HCT116 (cell line): ENCODE results near the gene OR8A1. TPM values are rescaled to one million over a fixed set of nuclear protein-coding genes. Genes with fewer than 3 reads are reported as not detected.

Source experiments
- ATAC-seq: fragments of 200-7000 bp; cut with Tn5 transposase; 2 replicates; pipeline ENCODE4 v1.9.1; 2020; ENCODE audit warnings: mild to moderate bottlenecking, moderate library complexity
- BruUV-seq: library from RNA; stranded (reverse); fragments of 400-500 nt; replicated peaks from 2 replicates; lab custom pipeline; 2021; lab: Mats Ljungman, UMichigan
- CTCF ChIA-PET: fragments of 300-600 bp; sonication (Branson Sonifier 250); formaldehyde crosslinking; loops from one replicate; lab custom pipeline; 2021; ENCODE audit warnings: antibody characterized with exemption; lab: Charles Lee
- POLR2A ChIA-PET: fragments of 300-600, 350-600 bp; sonication (Branson Sonifier 250); formaldehyde crosslinking; loops from one replicate; lab custom pipeline; 2021; ENCODE audit warnings: antibody characterized with exemption; lab: Charles Lee
- RAD21 ChIA-PET, 2 experiments: fragments of 300-600 bp; sonication (Branson Sonifier 250); formaldehyde crosslinking; loops; one replicate each; lab custom pipeline; 2023; ENCODE audit warnings: low total read pairs in 2 of 2; ENCODE audit not compliant: uncharacterized antibody in 2 of 2, unreplicated experiment in 2 of 2, low non-redundant PET in 1 of 2; lab: Charles Lee
- DNase-seq: peaks from one replicate; pipeline ENCODE4 v3.0.0-alpha.2; 2010; ENCODE audit warnings: low read depth, low spot score
- H2AFZ ChIP-seq: fragments of 200-600 bp; shearing (Covaris generic), sonication (generic); 2 replicates; pipeline ENCODE4 v1.6.1; 2017; ENCODE audit warnings: low read depth, mixed run types, mixed read lengths, antibody characterized with exemption, low read length; ENCODE audit not compliant: poor library complexity, severe bottlenecking
- H3K27ac ChIP-seq: 2 replicates; pipeline ENCODE4 v1.5.1; 2012; ENCODE audit warnings: low read depth, low read length
- H3K27me3 ChIP-seq: fragments of 200-600 bp; sonication (generic); 2 replicates; pipeline ENCODE4 v1.6.1; 2016; ENCODE audit warnings: mixed run types, low read length, mixed read lengths; ENCODE audit not compliant: insufficient read depth
- H3K36me3 ChIP-seq, 2 experiments: fragments of 200-500 bp in 1 of 2; fragments of 200-600 bp in 1 of 2; sonication (Bioruptor generic) in 1 of 2; sonication (generic) in 1 of 2; 2 replicates each; pipeline versions ENCODE4 v1.5.1 to v1.6.1; 2014 to 2016; ENCODE audit warnings: low read length in 2 of 2, inconsistent platforms in 1 of 2, mixed read lengths in 1 of 2, mixed run types in 1 of 2; ENCODE audit not compliant: insufficient read depth in 2 of 2, control insufficient read depth in 1 of 2
- H3K4me1 ChIP-seq, 2 experiments: fragments of 200-600 bp in 1 of 2; sonication (generic) in 1 of 2; 2 replicates each; pipeline versions ENCODE4 v1.5.1 to v1.6.1; 2012 to 2017; ENCODE audit warnings: low read length in 2 of 2, inconsistent platforms in 1 of 2, mild to moderate bottlenecking in 1 of 2, mixed read lengths in 1 of 2, mixed run types in 1 of 2, moderate library complexity in 1 of 2; ENCODE audit not compliant: insufficient read depth in 2 of 2, control insufficient read depth in 1 of 2
- H3K4me2 ChIP-seq: fragments of 200-600 bp; sonication (generic); 2 replicates; pipeline ENCODE4 v1.6.1; 2017; ENCODE audit warnings: mixed run types, low read length, mixed read lengths
- H3K4me3 ChIP-seq, 2 experiments: fragments of 200-600 bp in 1 of 2; sonication (generic) in 1 of 2; replicated peaks in 1 of 2; 2 replicates each; pipeline ENCODE4 v1.5.1; 2011 to 2016; ENCODE audit warnings: low read length in 2 of 2, control low read depth in 1 of 2, low read depth in 1 of 2, mild to moderate bottlenecking in 1 of 2, mixed read lengths in 1 of 2, mixed run types in 1 of 2
- H3K79me2 ChIP-seq: fragments of 200-600 bp; sonication (generic); 2 replicates; pipeline ENCODE4 v1.6.1; 2017; ENCODE audit warnings: mild to moderate bottlenecking, mixed run types, low read length, moderate library complexity, mixed read lengths; ENCODE audit not compliant: insufficient read depth
- H3K9ac ChIP-seq: fragments of 200-600 bp; sonication (generic); 2 replicates; pipeline ENCODE4 v1.6.1; 2016; ENCODE audit warnings: low read length, mixed read lengths
- H3K9me2 ChIP-seq: fragments of 200-600 bp; sonication (generic), shearing (Covaris generic); 2 replicates; pipeline ENCODE4 v1.6.1; 2017; ENCODE audit warnings: mixed run types, mild to moderate bottlenecking, moderate library complexity; ENCODE audit not compliant: insufficient read depth
- H3K9me3 ChIP-seq, 2 experiments: fragments of 200-500 bp in 1 of 2; fragments of 200-600 bp in 1 of 2; sonication (Bioruptor generic) in 1 of 2; sonication (generic) in 1 of 2; 2 replicates each; pipeline ENCODE4 v1.6.1; 2014 to 2017; ENCODE audit warnings: low read length in 2 of 2, mixed read lengths in 2 of 2, inconsistent platforms in 1 of 2, low read depth in 1 of 2, mild to moderate bottlenecking in 1 of 2, mixed run types in 1 of 2, moderate library complexity in 1 of 2; ENCODE audit not compliant: control insufficient read depth in 1 of 2, insufficient read depth in 1 of 2
- H4K20me1 ChIP-seq: fragments of 200-600 bp; sonication (generic), shearing (Covaris generic); 2 replicates; pipeline ENCODE4 v1.6.1; 2017; ENCODE audit warnings: mixed run types, mild to moderate bottlenecking, moderate library complexity; ENCODE audit not compliant: insufficient read depth
- CEBPB ChIP-seq: IDR thresholded peaks from 2 replicates; pipeline ENCODE4 v1.6.1; 2012; ENCODE audit warnings: low read depth
- EGR1 ChIP-seq: IDR thresholded peaks from 2 replicates; pipeline ENCODE4 v1.6.1; 2012; ENCODE audit warnings: low read depth
- EZH2phosphoT487 ChIP-seq: fragments of 200-600 bp; IDR thresholded peaks from 2 replicates; pipeline ENCODE4 v1.6.1; 2018; ENCODE audit warnings: antibody characterized with exemption, borderline replicate concordance
- FOSL1 ChIP-seq: IDR thresholded peaks from 2 replicates; pipeline ENCODE4 v1.6.1; 2012; ENCODE audit warnings: low read depth
- POLR2A ChIP-seq: IDR thresholded peaks from 2 replicates; pipeline ENCODE4 v1.7.0; 2011; ENCODE audit warnings: borderline replicate concordance; ENCODE audit not compliant: insufficient read depth, insufficient read length; ENCODE audit errors: extremely low read depth
- POLR2AphosphoS5 ChIP-seq: IDR thresholded peaks from 2 replicates; pipeline ENCODE4 v1.6.1; 2011; ENCODE audit warnings: mild to moderate bottlenecking, low read depth, low read length, moderate library complexity
- RAD21 ChIP-seq: IDR thresholded peaks from 2 replicates; pipeline ENCODE4 v1.6.1; 2012; ENCODE audit warnings: low read depth, mild to moderate bottlenecking
- SIN3A ChIP-seq: IDR thresholded peaks from 2 replicates; pipeline ENCODE4 v1.6.1; 2012; ENCODE audit warnings: low read depth
- intact Hi-C: fragments of 100-400 bp; cut with micrococcal nuclease; formaldehyde crosslinking; loops from 2 replicates; pipeline ENCODE4 v1.10.0; 2022
- total RNA-seq: library from RNA; stranded (reverse); gene quantifications from one replicate; pipeline ENCODE4 v1.2.1, GENCODE V29; 2021; ENCODE audit not compliant: unreplicated experiment
- TF ChIP-seq, protein P1 (sequence below): IDR thresholded peaks from 2 replicates; pipeline ENCODE4 v1.6.1; 2012
- TF ChIP-seq, protein P2 (sequence below): IDR thresholded peaks from 2 replicates; pipeline ENCODE4 v1.6.1; 2012
- TF ChIP-seq, protein P3 (sequence below), 3 experiments: fragments of 200-600 bp in 1 of 3; sonication (generic) in 1 of 3; IDR thresholded peaks in 2 of 3; conservative IDR thresholded peaks in 1 of 3; 2 replicates each; pipeline ENCODE4 v1.5.1; 2012 to 2017; ENCODE audit warnings: low read depth in 2 of 3, low read length in 2 of 3, antibody characterized with exemption in 1 of 3, borderline replicate concordance in 1 of 3, control low read depth in 1 of 3, mild to moderate bottlenecking in 1 of 3, mixed read lengths in 1 of 3, mixed run types in 1 of 3, moderate library complexity in 1 of 3; ENCODE audit not compliant: insufficient read depth in 1 of 3

The OR8A1 gene
- total RNA-seq, 1 experiment from 2014 or later, result not detected

DNA sequence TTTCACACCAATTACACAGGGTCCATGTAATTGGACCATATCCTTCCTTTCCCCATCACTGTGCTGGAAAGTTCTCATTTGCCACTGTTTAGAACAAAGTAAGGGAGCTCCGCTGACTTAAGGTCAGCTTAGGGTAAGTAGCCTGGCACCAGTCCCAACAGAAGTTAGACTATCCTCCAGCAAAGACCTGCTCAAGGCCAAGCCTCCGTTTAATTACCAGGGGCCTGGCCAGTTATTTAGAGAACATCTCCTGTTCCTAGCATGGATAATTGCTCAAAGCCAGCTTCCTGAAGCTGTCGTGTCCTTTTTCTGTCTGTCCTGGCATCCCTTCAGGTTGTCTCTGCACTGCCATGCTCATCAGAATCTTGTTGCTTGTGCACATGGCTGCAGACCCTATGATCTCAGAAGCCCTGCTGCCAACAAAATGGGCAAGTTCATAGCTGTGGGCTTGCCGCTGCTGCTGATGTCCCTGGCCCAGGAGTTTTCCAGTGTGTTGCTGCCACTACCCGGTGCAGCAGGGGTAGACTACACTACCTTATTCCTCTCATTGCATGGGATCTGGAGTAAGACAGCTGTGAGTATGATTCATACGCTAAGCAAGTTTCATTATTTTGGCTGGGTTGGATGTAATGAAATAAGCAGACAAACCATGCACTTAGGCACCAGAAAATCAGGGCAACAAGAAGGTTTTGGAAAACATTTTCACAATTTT lies 8.1 kb downstream of the OR8A1 start (continued):
- no peak for TF ChIP-seq RAD21
- TF ChIP-seq, protein P1, sequence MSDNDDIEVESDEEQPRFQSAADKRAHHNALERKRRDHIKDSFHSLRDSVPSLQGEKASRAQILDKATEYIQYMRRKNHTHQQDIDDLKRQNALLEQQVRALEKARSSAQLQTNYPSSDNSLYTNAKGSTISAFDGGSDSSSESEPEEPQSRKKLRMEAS, result no peak

DNA sequence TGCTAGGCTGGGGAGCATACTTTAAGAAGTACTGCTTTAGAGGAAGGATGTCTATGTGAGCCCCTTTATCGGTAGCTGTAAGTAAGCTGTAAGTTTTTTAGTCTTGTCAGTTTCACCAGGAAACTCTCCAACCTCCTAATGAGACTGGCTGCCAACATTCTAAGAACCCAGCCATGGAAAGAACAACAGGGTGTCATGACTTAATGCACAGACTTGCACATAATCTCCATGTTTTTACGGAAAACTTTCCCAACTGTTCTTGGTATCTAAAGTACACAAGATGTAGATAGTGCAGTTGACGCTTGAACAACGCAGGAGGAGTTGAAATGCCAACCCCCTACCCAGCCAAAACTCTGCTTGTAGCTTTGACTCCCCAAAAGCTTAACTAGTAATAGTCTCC lies 9.0 kb downstream of the OR8A1 start:
- no peak overlapping the region for H3K27ac ChIP-seq
- POLR2A ChIA-PET, result no interaction called here

DNA sequence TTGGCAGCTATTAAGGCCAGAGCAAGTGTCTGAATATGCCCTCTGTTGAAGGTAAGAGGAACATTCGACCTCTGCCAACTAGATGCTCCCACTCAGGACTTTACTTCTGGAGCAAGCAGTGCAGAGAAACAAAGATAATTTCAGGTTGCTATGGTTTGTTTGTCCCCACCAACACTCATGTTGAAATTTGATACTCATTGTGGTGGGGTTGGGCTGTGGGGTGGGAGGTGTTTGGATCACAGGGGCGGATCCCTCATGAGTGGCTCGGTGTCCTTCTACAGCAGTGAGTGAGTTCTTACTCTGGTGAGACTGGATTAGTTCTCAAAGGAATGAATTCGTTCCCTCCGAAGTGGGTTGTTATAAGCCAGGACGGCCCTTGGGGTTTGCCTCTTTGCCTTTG lies 12.0 kb downstream of the OR8A1 start:
- DNase-seq, result no peak
- CTCF ChIA-PET, result no interaction called here
- TF ChIP-seq, protein P2, sequence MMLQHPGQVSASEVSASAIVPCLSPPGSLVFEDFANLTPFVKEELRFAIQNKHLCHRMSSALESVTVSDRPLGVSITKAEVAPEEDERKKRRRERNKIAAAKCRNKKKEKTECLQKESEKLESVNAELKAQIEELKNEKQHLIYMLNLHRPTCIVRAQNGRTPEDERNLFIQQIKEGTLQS, result no peak
- TF ChIP-seq SIN3A (no peak), POLR2AphosphoS5 (no peak), EGR1 (no peak), POLR2A (no peak), CEBPB (no peak), EZH2phosphoT487 (no peak)
- TF ChIP-seq, protein P1, result no peak
- TF ChIP-seq, protein P3, sequence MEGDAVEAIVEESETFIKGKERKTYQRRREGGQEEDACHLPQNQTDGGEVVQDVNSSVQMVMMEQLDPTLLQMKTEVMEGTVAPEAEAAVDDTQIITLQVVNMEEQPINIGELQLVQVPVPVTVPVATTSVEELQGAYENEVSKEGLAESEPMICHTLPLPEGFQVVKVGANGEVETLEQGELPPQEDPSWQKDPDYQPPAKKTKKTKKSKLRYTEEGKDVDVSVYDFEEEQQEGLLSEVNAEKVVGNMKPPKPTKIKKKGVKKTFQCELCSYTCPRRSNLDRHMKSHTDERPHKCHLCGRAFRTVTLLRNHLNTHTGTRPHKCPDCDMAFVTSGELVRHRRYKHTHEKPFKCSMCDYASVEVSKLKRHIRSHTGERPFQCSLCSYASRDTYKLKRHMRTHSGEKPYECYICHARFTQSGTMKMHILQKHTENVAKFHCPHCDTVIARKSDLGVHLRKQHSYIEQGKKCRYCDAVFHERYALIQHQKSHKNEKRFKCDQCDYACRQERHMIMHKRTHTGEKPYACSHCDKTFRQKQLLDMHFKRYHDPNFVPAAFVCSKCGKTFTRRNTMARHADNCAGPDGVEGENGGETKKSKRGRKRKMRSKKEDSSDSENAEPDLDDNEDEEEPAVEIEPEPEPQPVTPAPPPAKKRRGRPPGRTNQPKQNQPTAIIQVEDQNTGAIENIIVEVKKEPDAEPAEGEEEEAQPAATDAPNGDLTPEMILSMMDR (IDR thresholded peaks at IDR 0.05 in 2 of 3, conservative IDR thresholded peaks at IDR 0.05 in 1 of 3; ENCODE audit: borderline replicate concordance in 1 of 3, insufficient read depth in 1 of 3, low read depth in 2 of 3, low read length in 2 of 3), result no peak

More for the DNA sequence above, 9.0 kb downstream of the OR8A1 start:
- Histone ChIP-seq H3K9me2 (no peaks in the 10 kb centered on the region), H3K36me3 (no peaks in the 10 kb centered on the region), H3K9ac (no peak overlapping the region), H3K4me3 (no peak overlapping the region), H3K79me2 (no peaks in the 10 kb centered on the region), H3K4me1 (no peaks in the 10 kb centered on the region), H4K20me1 (no peaks in the 10 kb centered on the region), H2AFZ (no peak overlapping the region), H3K9me3 (no peaks in the 10 kb centered on the region), H3K4me2 (no peak overlapping the region), H3K27me3 (peaks cover 70% of the 10 kb centered on the region)
- intact Hi-C loops, result no loop called here
- no TSS peak for BruUV-seq
- ATAC-seq (no peak), DNase-seq (no peak)
- ChIA-PET RAD21 (no interaction called here), CTCF (no interaction called here)
- TF ChIP-seq, protein P2, result no peak
- TF ChIP-seq EZH2phosphoT487, result no peak
- TF ChIP-seq CEBPB, result no peak
- TF ChIP-seq FOSL1, result no peak

More for the DNA sequence above, 12.0 kb downstream of the OR8A1 start:
- BruUV-seq, result no TSS peak
- RAD21 ChIA-PET, result no interaction called here
- no peak overlapping the region for H3K4me2 ChIP-seq
- no peaks in the 10 kb centered on the region for H3K9me2 ChIP-seq
- no peak for ATAC-seq
- intact Hi-C loops, result no loop called here
- POLR2A ChIA-PET, result no interaction called here
- H3K27me3 ChIP-seq, result peaks cover 78% of the 10 kb centered on the region
- no peak overlapping the region for H3K4me3 ChIP-seq
- no peaks in the 10 kb centered on the region for H3K4me1 ChIP-seq
- no peaks in the 10 kb centered on the region for H4K20me1 ChIP-seq
- H3K27ac ChIP-seq, result no peak overlapping the region
- no peaks in the 10 kb centered on the region for H3K36me3 ChIP-seq
- H3K9ac ChIP-seq, result no peak overlapping the region
- no peaks in the 10 kb centered on the region for H3K79me2 ChIP-seq
- H3K9me3 ChIP-seq, result no peaks in the 10 kb centered on the region
- H2AFZ ChIP-seq, result no peak overlapping the region
